Fibroblast of skin of right biceps (primary cell): ENCODE results near the gene EFCAB11.

Experiments
- DNase-seq: peaks from one replicate; pipeline ENCODE4 v3.0.0-alpha.2; 2013

EFCAB11 gene

DNA sequence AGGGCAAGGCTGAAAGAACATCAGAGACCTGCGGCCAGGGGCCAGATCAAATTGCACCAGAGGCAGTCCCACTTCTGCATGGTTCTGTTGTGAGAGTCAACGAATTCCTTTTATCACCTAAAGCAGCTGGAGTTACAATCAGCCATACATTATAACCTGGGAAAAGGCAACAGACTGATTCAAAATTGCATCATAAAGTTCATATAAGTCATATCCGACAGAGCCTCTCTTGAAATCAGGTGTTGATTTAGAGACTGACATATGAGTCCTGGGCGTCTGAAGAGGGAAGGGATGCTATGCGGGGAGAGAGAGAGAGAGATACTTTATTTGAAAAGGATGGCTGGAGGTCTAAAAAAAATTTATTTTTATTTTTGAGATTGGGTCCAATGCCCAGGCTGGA lies 89.4 kb downstream of the EFCAB11 start:
- no peak for DNase-seq

DNA sequence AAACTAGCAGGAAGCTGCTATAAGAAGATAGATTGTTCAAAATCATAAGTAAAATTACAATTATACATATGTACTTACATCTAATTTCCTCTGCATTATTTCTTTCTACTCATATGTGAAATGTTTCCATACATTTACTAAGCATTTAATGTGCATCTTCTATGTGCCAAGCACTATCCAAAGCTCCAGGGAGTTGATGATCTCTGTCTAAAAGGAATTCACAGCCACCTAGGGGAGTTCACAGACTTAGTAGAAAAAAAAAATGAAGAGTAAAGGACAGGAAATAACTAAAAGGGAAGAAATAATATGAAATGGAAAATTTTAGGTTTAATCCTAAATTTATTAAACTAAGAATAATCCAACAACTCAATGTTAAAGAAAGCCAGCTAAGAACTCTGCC lies 91.7 kb downstream of the EFCAB11 start:
- DNase-seq: peak; percentile 75

DNA sequence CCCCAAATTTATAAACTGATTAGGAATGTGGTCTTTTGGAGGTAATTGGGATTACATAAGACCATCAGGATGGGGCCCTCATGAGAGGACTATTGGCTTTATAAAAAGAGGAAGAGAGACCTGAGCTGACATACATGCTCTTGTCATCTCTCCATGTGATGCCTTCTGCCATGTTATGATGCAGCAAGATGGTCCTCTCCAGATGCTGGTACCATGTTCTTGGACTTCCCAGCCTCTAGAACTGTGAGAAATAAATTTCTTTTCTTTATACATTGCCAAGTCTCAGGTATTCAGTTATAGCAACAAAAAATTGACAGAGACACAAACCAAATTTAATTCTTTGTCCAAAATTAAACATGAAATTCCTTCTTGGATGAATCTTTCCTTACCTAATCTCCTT lies 92.9 kb downstream of the EFCAB11 start:
- DNase-seq: no peak

DNA sequence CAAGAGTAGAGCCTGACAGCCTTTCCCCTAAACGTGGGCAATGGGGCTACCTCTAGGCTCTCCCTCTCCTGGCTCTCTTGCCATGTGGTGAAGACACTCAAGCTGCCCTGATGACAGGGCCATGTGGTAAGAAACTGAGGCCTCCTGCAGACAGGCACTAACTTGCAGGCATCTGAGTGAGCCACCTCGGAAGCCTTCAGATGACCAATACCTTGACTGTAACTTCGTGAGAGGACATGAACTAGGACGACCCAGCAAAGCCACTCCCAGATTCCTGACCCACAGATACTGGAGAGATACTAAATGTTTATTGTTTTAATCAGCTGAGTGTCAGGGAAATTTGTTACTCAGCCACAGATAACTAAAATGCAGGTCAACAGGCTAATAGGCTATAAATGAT lies 96.4 kb downstream of the EFCAB11 start:
- no peak for DNase-seq

DNA sequence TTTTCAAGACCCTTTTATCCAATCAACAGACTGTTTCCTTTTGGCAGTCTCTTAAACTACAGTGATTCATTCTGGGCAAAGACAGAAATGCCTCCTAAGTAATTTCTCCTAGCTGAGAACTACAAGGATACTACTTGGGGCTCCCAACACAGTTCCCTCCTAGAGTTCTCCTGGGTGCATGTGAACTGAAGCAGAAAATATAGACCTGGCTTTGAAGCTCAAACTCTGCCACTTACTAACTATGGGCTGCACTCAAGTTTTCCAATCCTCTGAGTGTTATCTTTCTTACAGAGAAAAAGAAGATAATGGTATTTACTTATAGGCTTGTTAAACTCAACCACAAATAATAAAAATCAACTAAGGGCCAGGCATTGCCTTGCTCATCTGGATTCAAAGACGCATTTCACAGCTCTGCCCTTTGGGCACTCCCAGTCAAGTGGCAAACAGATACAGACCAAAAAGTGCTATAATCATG lies 97.6 kb downstream of the EFCAB11 start:
- DNase-seq: peak; percentile 43

DNA sequence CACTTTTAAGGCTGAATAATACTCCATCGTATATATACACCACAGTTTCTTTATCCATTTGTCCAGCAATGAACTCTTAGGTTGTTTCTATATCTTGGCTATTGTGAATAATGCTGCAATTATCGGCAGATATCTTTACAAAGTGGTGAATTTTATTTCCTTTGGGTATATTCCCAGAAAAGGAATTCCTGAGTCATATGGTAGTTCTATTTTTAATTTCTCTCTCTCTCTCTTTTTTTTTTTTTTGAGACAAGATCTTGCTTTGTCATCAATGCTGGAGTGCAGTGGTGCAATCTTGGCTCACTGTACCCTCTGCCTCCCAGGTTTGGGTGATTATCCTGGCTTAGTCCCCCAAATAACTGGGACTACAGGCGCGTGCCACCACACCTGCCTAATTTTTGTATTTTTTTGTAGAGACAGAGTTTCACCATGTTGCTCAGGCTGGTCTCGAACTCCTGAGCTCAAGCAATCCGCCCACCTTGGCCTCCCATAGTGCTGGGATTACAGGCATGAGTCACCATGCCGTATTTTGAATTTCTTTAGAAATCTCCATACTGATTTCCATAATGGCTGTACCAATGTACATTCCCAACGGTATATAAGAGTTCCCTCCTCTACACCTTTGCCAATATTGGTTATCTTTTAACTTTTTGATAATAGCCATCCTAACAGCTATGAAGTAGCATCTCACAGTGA lies 98.4 kb downstream of the EFCAB11 start:
- peak; percentile 91 for DNase-seq

DNA sequence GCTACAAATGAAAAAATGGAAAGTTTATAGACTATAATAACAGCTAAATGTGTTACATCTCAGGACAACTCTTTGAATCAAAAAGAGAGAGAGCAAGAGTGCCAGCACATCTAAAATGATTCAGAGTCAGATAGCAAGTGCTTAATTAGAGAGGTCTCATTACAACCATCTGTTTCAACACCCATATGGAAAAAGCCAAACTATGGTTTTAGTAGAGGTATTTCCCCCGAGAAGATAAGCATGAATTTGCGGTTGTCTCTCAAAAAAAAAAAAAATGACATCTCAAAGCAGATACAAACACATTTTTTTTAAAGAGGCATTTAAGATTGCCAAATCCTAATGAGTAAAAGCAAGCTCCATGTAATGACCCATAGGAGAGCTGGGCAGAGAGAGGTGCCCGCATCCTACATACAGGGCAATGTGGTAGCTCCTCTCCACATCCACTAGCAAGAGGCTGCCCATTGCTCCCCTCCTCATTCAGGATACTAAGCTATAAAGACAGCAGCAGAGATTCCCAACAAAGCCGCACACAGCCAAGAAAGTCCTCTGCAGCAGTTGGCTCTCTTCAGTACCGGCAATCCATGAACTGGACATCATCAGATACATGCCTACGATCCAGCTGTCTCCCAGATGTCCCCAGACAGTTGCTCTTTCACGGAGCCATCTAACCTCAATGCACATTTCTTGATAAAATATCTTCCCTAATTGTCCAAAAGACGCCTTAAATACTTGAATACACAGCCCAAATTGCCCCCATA lies 100.4 kb downstream of the EFCAB11 start:
- DNase-seq: peak; percentile 83

DNA sequence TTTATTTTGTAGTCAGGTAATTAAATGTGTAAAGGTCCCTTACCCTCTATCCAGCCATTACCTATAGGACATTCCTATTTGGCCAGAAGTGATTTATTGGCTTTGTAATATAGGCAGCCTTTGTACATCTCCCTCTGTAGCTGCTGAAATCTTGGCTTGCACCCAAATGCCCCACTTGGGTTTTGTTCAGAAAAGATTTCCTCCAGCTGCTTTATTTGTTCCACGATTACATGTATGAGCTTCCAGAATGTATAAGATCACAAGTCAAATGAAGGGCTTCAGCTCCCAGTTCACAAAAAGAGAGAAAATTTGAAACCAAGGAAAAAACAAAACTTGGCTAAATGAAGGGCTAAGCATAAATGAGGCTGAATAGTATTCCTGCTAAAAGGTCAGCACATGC lies 103.4 kb downstream of the EFCAB11 start:
- DNase-seq: no peak

DNA sequence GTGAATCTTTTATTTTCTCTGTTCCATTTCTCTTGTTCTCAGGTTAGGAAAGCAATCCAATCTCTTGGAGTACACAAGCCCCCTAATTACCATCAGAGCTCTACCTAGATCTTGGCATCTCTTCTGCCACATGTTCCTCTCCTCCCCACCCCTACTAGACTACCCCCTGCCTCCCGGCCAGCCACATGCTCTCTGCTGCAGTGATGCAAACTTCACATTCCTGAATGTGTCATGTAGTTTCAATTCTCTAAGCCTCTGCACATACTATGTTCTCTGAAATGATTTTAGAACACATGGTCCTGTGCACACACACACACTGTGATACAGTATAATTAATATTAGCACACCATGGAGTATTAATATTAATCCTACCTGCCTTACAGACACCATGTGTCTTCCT lies 104.6 kb downstream of the EFCAB11 start:
- peak; percentile 82 for DNase-seq

DNA sequence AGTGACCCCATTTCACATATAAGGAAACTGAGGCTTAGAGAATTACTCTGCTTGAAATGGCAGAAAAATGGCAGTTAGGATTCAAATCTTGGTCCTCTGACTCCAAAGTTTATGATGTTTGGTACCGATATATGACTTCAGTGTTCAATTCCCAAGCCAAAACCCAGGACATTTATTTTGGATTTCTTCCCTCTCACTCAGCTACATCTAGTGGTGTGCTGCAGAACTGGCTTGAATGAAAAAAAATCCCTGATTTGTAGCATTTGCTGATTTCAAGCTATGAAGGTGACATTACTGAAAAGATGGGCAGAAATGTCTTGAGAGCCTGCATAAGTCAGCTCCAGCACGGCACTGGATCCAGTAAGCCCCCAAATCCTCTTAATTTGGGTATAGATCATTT lies 106.4 kb downstream of the EFCAB11 start:
- DNase-seq: peak; percentile 56

DNA sequence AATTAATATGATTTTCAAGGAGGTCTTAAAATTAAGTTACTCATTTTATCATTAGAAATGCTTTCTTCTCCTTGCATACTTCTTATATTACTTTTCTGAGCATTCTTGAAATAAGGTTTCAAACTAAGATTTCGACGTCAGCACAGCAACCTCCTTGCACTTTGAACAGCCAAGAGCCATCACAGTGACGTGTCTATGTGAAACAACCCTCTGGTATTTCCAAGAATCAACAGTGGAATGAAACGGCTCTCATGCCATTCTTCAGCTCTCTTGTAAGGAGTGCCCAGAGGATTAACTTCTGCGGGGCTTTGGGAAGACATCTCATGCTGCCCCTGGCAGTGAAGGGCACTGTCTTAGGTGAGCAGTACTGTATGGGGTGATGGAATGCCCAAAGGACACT lies 109.2 kb downstream of the EFCAB11 start:
- DNase-seq: peak; percentile 88

DNA sequence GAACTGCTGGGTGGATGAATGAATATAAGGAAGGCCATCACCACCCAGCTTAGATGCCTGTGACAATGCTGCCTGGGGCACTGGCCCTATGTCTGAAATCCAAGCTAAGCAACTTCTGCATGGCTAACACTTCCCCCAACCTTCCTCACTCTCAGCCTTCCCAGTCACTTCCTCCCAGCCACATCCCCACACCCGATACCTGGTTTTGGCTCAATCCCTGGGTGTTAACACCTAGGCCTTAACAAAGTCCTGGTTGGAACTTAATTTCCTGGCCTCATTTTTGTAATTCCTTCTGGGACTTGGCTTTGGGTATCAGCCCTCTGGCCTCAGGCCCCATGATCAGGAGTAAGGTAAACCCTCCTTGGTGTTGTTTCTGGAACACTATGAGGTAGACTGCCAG lies 110.0 kb downstream of the EFCAB11 start:
- no peak for DNase-seq

DNA sequence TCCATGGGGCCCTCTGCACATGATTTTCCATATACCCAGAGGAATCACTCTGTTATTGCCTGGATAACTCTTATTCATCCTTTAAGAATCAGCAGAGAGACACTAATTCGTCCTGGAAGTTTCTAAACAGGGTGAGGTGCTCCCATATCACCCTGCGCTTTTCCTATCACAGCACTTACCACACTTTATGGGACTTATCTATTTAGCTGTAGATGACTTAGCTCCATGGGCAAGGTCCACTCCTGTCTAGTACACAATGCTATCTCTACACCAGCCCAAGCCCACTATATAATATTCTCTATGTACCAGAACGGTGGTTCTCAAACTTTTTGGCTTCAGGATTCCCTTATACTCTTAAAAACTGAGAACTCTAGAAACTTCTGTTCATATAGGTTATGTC lies 111.7 kb downstream of the EFCAB11 start:
- no peak for DNase-seq

DNA sequence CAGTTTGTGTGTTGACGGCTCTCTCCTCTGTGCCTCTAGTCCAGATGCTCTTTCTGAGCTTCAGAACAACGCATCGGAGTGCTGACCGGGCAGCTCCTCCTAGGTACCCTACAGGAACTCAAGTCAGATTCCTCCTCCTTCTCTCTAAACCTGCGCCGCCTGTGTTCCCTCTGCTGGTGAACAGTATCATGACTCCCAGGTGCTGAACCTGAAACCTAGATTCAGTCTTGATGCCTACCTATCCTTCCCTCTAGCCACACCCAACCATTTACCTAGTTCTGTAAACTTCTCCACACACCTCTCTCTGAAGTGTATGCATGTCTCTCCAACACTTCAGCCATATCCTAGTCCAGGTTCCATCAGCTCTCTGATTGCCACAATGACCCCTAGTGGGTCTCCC lies 112.7 kb downstream of the EFCAB11 start:
- no peak for DNase-seq

DNA sequence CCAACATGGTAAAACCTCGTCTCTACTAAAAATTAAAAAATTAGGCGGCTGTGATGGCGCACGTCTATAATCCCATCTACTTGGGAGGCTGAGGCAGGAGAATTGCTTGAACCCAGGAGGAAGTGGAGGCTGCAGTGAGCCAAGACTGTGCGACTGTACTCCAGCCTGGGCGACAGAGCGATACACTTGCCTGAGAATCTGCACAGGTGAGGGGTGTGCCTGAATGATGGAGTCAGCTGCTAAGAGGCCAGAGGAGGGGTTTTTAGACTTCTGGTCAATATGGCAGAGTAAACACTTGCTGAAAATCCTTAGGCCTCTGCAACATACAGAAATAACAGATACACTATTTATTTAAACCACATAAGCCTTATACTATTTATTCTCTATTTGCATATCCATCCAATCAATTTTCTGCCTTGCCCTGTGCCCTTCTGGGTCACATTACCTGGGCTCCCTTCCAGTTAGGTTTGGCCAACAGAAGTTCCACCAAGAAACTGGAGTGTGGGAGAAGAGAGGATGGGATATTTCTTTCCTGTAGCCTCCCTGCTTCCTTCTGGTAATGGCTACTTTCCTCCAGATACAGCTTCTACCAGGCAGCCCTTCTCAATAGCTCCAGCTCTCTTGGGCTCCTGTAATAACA lies 117.6 kb downstream of the EFCAB11 start:
- no peak for DNase-seq

DNA sequence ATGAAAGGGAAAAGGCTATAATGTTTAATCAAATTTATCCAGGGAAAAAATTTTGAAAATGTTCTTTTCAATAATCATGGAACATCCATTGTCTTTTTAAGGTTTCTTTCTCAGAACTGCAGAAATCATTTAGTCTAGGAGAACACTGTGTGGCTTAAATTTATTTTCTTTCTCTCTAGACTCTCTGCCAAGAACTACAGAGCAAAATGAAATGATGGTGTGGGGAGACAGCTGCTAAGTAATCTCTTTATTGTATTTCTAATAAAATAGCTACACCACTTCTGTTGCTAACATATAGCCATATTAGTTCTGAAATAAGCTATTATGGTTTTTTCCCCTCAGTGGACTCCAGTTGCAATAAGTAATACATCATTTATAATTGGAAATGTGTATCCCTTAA lies 120.9 kb downstream of the EFCAB11 start:
- DNase-seq: no peak

DNA sequence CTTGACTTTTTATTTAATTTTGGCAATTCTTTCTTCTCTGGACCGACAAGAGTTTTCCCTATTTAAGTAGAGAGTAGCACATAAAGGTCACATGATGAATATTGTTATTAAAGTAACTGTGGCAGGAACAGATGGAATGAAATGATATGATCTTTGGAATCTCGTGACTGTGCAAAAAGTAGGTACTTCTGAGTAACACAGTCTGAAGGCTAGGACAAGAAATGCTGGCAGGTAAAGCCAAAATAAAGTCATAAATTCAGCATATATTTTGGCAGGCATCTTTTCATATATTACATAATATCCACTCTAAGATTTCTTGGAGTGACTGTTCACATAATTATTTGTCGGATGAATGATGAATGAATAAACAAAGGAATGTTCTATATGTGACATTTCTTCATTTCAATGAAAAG lies 121.4 kb downstream of the EFCAB11 start:
- peak; percentile 77 for DNase-seq

DNA sequence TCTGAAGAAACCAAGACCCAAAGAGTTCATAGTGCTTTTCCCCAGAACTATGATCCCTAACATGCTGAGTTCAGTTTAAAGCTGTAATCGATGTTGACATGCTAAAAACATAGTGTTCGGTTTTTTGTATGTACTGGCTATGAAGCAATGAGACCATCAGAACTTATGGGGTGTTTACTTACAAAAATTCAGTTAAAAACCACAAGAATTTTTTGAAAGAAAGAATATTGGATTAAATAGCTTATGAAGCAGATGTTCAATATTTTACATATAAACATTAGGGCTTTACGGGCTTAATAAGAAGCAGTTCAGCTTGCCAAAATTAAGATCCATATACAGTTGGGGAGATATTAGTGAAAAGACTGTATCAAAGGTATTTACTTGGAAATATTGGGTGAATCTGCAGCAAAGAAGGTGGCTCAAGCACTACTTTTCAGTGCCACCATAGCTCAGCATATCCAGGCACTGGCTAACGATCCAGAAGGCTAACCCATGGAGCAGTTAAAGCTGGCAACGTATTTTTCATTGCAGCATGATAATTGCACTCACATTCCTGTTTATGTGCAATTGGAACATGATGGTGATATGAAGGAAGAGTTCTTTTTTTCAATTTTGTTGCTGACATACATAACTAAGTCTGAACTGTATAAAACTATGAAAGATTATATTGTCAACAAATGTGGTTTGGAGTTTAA lies 125.9 kb downstream of the EFCAB11 start:
- DNase-seq: peak; percentile 40

DNA sequence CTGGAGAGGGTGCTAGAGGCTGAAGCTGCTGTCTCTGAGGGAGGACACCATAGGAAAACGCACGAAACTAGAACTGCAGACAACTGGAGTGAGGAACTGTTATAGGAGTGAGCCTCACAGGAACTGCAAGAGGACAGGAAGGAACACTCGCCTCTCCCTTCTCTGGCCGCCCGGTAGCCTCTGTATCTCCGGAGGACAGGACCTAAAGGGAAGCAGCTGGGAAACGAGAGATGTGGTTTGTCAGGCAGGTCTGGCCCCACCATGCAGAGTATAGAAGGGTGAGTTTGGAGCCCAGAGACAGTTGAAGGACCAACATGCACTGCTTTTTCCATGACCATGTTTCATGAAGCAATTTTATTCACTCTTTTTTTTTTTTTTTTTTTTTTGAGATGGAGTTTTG lies 127.3 kb downstream of the EFCAB11 start:
- DNase-seq: no peak

DNA sequence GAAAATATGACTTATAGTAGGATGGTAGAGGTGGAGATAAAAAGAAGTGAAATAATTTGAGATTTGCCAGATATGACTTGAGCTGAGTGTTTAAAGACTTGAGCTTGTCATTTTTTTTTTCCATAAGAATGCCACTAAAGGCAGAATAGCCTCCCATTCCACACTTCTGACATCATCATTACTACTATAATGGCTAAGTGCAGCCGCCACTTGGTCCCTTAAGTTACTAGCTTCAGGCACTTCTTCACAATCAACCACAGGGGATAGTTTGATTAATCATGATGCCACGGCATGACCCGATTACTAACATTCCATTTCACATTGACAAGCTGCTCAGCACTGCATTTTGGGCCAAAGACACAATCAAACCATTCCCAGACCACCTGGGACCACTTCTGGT lies 127.9 kb downstream of the EFCAB11 start:
- peak; percentile 68 for DNase-seq

DNA sequence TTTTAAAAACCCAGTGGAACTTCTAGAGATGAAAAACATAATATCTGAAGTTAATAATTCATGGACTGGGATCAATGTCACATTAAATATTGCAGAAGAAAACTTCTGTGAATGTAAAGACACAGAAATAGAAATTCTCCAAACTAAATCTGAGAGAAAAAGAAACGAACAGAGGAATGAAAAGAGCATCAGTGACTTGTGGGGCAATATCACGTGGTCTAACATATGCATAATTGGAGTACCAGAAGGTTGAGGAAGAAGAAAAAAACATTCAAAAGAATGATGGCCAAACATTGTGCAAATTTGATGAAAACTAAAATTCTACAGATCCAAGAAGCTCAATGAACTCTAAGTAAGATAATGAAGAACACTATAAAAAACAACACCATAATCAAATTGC lies 130.8 kb downstream of the EFCAB11 start:
- DNase-seq: no peak

DNA sequence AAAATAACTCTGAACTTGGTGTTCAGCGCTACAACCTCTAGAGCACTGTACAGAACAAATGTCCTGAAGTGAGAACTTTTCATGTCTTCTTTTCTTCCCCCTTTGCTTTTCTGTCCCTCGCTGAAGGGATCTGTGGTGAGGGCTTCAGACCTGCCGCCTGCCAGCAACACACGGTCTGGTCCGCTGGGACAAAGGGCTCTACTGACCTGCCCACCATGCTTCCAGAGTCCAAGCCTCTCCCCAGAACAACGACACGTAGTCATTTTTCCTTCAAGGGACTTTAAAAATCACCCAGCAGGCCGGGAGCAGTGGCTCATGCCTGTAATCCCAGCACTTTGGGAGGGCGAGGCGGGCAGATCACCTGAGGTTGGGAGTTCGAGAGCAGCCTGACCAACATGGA lies 140.4 kb downstream of the EFCAB11 start:
- no peak for DNase-seq

DNA sequence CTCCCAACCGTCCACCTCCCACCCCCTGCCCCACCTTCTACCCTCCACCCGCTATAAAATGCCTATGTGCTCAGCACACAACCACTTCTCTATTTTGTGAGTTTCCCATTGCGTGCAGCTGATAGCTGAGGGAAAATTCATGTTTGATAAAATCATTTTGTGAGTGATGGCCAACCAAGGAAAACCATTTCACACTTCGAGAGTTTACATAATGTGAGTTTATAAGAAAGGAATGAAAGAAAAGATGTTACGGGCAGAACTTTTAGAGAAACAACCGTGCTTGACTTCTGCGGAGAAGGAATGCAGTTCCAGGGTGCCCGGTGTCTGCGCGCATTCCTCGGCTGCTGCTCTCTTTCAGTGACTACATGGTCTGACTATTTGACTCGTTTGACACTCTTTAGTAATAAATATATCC lies 140.9 kb downstream of the EFCAB11 start:
- peak; percentile 99 for DNase-seq
